OCI-LY3 (cell line): Measurements from ENCODE around the gene SNTG2.

Experiments
- CTCF ChIP-seq: fragments of 200-600, 300-600 bp; sonication (generic); IDR thresholded peaks from 2 replicates; pipeline ENCODE4 v1.5.1; 2014; ENCODE audit warnings: antibody characterized with exemption, low read length, low read depth
- EZH2phosphoT487 ChIP-seq: fragments of 200-600 bp; shearing (Covaris generic); IDR thresholded peaks from 2 replicates; pipeline ENCODE4 v1.6.1; 2018; ENCODE audit warnings: antibody characterized with exemption, mixed run types, low read depth

- no peak for TF ChIP-seq CTCF
- no peak for TF ChIP-seq EZH2phosphoT487
Observed at GRCh38 chr2:907706-908105, 42.9 kb upstream of the SNTG2 start.
